PC-3 (cell line): ENCODE results near the gene IRF8.

Experiments used
- EZH2 ChIP-seq: fragments of 300-600 bp; sonication (generic); IDR thresholded peaks from one replicate; pipeline ENCODE4 v1.6.1; 2017; ENCODE audit warnings: antibody characterized with exemption, mild to moderate bottlenecking, low read length; ENCODE audit not compliant: unreplicated experiment
- TF ChIP-seq, protein P1 (sequence below): fragments of 300-600 bp; sonication (generic); conservative IDR thresholded peaks from 2 replicates; pipeline ENCODE4 v1.5.1; 2017; ENCODE audit warnings: antibody characterized with exemption, low read depth, mild to moderate bottlenecking, low read length

- TF ChIP-seq, protein P1, sequence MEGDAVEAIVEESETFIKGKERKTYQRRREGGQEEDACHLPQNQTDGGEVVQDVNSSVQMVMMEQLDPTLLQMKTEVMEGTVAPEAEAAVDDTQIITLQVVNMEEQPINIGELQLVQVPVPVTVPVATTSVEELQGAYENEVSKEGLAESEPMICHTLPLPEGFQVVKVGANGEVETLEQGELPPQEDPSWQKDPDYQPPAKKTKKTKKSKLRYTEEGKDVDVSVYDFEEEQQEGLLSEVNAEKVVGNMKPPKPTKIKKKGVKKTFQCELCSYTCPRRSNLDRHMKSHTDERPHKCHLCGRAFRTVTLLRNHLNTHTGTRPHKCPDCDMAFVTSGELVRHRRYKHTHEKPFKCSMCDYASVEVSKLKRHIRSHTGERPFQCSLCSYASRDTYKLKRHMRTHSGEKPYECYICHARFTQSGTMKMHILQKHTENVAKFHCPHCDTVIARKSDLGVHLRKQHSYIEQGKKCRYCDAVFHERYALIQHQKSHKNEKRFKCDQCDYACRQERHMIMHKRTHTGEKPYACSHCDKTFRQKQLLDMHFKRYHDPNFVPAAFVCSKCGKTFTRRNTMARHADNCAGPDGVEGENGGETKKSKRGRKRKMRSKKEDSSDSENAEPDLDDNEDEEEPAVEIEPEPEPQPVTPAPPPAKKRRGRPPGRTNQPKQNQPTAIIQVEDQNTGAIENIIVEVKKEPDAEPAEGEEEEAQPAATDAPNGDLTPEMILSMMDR: no peak
- TF ChIP-seq EZH2: no peak
These were observed 41.3 kb downstream of the IRF8 start for GRCh38 chr16:85940214-85940613.
